Loucy (cell line): ENCODE data around the gene UBE3D.

Experiments used
- CTCF ChIP-seq: fragments of 200-600 bp; sonication (generic); conservative IDR thresholded peaks from 2 replicates; pipeline ENCODE4 v1.5.1; 2014; ENCODE audit warnings: mild to moderate bottlenecking, antibody characterized with exemption, low read length
- EZH2phosphoT487 ChIP-seq: fragments of 200-600 bp; IDR thresholded peaks from 2 replicates; pipeline ENCODE4 v1.6.1; 2018; ENCODE audit warnings: antibody characterized with exemption, mild to moderate bottlenecking, moderate library complexity, borderline replicate concordance

- no peak for TF ChIP-seq CTCF
- no peak for TF ChIP-seq EZH2phosphoT487
These were observed 148.1 kb downstream of the UBE3D start for GRCh38 chr6:82917346-82918064.
